ENCODE measurements around the gene ZNF211. TPM values are rescaled to one million over a fixed set of nuclear protein-coding genes. Genes with fewer than 3 reads are reported as not detected.
A peak's percentile ranks its signal among the peaks of the same experiment; 100 is the strongest.

Gene ZNF211
- total and polyA plus RNA-seq, 9 of the 15 experiments (the other 6 are each of a cell fraction or from before 2014, with no cell fraction given) = 1.3 to 11.6 (median 4.5) TPM

GRCh38 chr19:57632987-57633831 lies at the start of gene ZNF211 (continued):
- TF ChIP-seq, protein P1, sequence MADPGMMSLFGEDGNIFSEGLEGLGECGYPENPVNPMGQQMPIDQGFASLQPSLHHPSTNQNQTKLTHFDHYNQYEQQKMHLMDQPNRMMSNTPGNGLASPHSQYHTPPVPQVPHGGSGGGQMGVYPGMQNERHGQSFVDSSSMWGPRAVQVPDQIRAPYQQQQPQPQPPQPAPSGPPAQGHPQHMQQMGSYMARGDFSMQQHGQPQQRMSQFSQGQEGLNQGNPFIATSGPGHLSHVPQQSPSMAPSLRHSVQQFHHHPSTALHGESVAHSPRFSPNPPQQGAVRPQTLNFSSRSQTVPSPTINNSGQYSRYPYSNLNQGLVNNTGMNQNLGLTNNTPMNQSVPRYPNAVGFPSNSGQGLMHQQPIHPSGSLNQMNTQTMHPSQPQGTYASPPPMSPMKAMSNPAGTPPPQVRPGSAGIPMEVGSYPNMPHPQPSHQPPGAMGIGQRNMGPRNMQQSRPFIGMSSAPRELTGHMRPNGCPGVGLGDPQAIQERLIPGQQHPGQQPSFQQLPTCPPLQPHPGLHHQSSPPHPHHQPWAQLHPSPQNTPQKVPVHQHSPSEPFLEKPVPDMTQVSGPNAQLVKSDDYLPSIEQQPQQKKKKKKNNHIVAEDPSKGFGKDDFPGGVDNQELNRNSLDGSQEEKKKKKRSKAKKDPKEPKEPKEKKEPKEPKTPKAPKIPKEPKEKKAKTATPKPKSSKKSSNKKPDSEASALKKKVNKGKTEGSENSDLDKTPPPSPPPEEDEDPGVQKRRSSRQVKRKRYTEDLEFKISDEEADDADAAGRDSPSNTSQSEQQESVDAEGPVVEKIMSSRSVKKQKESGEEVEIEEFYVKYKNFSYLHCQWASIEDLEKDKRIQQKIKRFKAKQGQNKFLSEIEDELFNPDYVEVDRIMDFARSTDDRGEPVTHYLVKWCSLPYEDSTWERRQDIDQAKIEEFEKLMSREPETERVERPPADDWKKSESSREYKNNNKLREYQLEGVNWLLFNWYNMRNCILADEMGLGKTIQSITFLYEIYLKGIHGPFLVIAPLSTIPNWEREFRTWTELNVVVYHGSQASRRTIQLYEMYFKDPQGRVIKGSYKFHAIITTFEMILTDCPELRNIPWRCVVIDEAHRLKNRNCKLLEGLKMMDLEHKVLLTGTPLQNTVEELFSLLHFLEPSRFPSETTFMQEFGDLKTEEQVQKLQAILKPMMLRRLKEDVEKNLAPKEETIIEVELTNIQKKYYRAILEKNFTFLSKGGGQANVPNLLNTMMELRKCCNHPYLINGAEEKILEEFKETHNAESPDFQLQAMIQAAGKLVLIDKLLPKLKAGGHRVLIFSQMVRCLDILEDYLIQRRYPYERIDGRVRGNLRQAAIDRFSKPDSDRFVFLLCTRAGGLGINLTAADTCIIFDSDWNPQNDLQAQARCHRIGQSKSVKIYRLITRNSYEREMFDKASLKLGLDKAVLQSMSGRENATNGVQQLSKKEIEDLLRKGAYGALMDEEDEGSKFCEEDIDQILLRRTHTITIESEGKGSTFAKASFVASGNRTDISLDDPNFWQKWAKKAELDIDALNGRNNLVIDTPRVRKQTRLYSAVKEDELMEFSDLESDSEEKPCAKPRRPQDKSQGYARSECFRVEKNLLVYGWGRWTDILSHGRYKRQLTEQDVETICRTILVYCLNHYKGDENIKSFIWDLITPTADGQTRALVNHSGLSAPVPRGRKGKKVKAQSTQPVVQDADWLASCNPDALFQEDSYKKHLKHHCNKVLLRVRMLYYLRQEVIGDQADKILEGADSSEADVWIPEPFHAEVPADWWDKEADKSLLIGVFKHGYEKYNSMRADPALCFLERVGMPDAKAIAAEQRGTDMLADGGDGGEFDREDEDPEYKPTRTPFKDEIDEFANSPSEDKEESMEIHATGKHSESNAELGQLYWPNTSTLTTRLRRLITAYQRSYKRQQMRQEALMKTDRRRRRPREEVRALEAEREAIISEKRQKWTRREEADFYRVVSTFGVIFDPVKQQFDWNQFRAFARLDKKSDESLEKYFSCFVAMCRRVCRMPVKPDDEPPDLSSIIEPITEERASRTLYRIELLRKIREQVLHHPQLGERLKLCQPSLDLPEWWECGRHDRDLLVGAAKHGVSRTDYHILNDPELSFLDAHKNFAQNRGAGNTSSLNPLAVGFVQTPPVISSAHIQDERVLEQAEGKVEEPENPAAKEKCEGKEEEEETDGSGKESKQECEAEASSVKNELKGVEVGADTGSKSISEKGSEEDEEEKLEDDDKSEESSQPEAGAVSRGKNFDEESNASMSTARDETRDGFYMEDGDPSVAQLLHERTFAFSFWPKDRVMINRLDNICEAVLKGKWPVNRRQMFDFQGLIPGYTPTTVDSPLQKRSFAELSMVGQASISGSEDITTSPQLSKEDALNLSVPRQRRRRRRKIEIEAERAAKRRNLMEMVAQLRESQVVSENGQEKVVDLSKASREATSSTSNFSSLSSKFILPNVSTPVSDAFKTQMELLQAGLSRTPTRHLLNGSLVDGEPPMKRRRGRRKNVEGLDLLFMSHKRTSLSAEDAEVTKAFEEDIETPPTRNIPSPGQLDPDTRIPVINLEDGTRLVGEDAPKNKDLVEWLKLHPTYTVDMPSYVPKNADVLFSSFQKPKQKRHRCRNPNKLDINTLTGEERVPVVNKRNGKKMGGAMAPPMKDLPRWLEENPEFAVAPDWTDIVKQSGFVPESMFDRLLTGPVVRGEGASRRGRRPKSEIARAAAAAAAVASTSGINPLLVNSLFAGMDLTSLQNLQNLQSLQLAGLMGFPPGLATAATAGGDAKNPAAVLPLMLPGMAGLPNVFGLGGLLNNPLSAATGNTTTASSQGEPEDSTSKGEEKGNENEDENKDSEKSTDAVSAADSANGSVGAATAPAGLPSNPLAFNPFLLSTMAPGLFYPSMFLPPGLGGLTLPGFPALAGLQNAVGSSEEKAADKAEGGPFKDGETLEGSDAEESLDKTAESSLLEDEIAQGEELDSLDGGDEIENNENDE (IDR thresholded peaks at IDR 0.05; ENCODE audit: low read depth, low read length) = no peak
- peak; percentile 80 for TF ChIP-seq NFIC (IDR thresholded peaks at IDR 0.05)
- TF ChIP-seq NEUROD1 (IDR thresholded peaks at IDR 0.05; ENCODE audit: borderline replicate concordance, low read depth, low read length, partially characterized antibody) = no peak
- TF ChIP-seq TSC22D4 (tag; IDR thresholded peaks at IDR 0.05) = no peak
- TF ChIP-seq RBM17 (IDR thresholded peaks at IDR 0.05; ENCODE audit: borderline replicate concordance, low read depth, low read length) = no peak
- TF ChIP-seq EWSR1 (IDR thresholded peaks at IDR 0.05; ENCODE audit: borderline replicate concordance, low read depth, partially characterized antibody) = no peak
- no peak for TF ChIP-seq SP1 (CRISPR knock-in tag; IDR thresholded peaks at IDR 0.05)
- TF ChIP-seq CSDE1 (IDR thresholded peaks at IDR 0.05) = no peak
- TF ChIP-seq SAP30 (IDR thresholded peaks at IDR 0.05; ENCODE audit: borderline replicate concordance, insufficient read depth, low read depth, low read length, poor library complexity, severe bottlenecking) = no peak
- no peak for TF ChIP-seq ZMIZ1 (IDR thresholded peaks at IDR 0.05; ENCODE audit: low read depth in 2 of 2, low read length in 2 of 2)

Measured in K562 (cell line).